ENCODE data around the gene GNAZ.

The GNAZ gene

GRCh38 chr22:23092217-23092955 is 22.1 kb downstream of the GNAZ start:
- DNase-seq (ENCODE audit: low read depth in 2 of 2), result no peak

GRCh38 chr22:23093051-23093788 is 22.9 kb downstream of the GNAZ start:
- DNase-seq (ENCODE audit: low read depth in 2 of 2), result no peak

- DNase-seq (ENCODE audit: low read depth in 2 of 2), result no peak
Observed at GRCh38 chr22:23094260-23094659, 23.9 kb downstream of the GNAZ start.

- DNase-seq (ENCODE audit: low read depth in 2 of 2), result no peak
Observed at GRCh38 chr22:23094695-23095681, 24.7 kb downstream of the GNAZ start.

- no peak for DNase-seq (ENCODE audit: low read depth in 2 of 2)
Observed at GRCh38 chr22:23095733-23096342, 25.5 kb downstream of the GNAZ start.

- DNase-seq (ENCODE audit: low read depth in 2 of 2), result no peak
Observed at GRCh38 chr22:23097412-23098229, 27.3 kb downstream of the GNAZ start.

GRCh38 chr22:23098230-23098705 is 27.9 kb downstream of the GNAZ start:
- DNase-seq (ENCODE audit: low read depth in 2 of 2), result no peak

GRCh38 chr22:23098718-23099530 is 28.6 kb downstream of the GNAZ start:
- no peak for DNase-seq (ENCODE audit: low read depth in 2 of 2)

- no peak for DNase-seq (ENCODE audit: low read depth in 2 of 2)
Observed at GRCh38 chr22:23099531-23099804, 29.1 kb downstream of the GNAZ start.

GRCh38 chr22:23100124-23100801 is 29.9 kb downstream of the GNAZ start:
- no peak for DNase-seq (ENCODE audit: low read depth in 2 of 2)

GRCh38 chr22:23101524-23101923 is 31.2 kb downstream of the GNAZ start:
- no peak for DNase-seq (ENCODE audit: low read depth in 2 of 2)

GRCh38 chr22:23102002-23102655 is 31.8 kb downstream of the GNAZ start:
- no peak for DNase-seq (ENCODE audit: low read depth in 2 of 2)

- no peak for DNase-seq (ENCODE audit: low read depth in 2 of 2)
Observed at GRCh38 chr22:23102776-23103175, 32.5 kb downstream of the GNAZ start.

- no peak for DNase-seq (ENCODE audit: low read depth in 2 of 2)
Observed at GRCh38 chr22:23103199-23103954, 33.1 kb downstream of the GNAZ start.

GRCh38 chr22:23104187-23104971 is 34.1 kb downstream of the GNAZ start:
- DNase-seq (ENCODE audit: low read depth in 2 of 2), result no peak

- DNase-seq (ENCODE audit: low read depth in 2 of 2), result no peak
Observed at GRCh38 chr22:23105304-23105703, 35.0 kb downstream of the GNAZ start.

- DNase-seq (ENCODE audit: low read depth in 2 of 2), result no peak
Observed at GRCh38 chr22:23105919-23106318, 35.6 kb downstream of the GNAZ start.

Data from activated CD8-positive, alpha-beta memory T cell treated with anti-CD3 and anti-CD28 coated beads for 4 hours (primary cell).